ENCODE results near the gene LMO1.
A peak's percentile ranks its signal among the peaks of the same experiment; 100 is the strongest.

The LMO1 gene

DNA sequence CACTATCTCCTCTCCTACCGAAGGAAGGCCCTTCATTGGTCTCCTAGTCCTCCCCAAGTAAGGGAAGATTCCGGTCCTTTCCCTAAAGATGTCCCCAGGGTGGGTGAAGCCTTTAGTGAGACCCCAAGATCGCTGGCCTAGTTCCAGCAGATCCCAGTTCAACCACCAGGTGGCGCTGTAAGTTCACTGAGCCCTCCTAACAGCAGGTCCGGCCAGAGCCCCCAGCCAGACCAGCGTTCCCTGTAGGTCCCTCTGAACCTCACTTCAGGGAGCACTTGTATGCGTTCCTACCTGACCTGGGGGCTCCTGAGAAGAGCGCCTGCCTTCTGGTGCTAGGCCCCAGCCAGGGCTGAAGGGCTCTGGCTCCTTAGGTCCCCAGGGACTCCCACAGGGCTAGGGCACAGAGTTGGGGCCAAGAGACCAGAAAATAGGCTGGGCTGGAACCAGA lies 38.1 kb downstream of the LMO1 start:
- peak; percentile 87 for DNase-seq (ENCODE audit: low spot score)

DNA sequence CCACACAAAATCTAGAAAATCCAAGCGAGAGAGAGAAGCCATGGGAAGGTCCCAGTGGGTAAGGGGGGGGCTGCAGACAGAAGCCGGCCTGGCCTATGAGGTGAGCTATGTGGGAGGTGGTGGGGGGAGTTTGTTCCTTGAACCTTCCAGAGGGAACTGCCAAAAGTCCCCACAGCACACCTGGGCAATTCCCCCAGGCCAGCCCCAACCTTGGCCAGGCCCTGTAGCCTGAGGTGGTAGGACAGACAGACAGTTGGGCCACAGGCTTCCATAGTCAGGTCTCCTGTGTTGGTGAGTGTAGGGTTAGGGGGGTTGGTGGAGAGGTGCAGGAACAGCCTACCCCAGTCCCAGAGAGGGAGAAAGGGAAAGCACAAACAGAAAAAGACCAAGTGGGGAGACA lies 39.0 kb downstream of the LMO1 start:
- DNase-seq (ENCODE audit: low spot score): no peak

DNA sequence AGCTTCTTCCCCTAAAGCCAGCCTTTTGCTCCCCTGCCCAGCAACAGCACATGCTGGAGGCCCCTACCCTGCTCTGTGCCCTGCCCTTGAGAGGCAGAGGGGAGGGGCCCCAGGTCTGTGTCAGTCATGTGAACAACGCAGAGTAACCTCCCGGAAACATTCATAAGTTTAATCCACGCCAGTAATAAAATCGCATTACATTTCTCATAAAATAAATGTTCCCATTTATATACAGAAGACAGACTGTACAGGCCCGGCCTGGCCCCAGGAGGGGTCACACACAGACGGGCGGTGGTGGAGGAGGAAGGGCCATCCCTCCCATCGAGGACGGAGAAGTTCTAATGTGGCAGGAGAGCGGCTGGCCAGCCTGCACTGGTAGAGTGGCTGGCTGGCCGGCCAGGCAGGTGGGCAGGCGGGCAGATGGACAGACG lies 39.5 kb downstream of the LMO1 start:
- no peak for DNase-seq (ENCODE audit: low spot score)

DNA sequence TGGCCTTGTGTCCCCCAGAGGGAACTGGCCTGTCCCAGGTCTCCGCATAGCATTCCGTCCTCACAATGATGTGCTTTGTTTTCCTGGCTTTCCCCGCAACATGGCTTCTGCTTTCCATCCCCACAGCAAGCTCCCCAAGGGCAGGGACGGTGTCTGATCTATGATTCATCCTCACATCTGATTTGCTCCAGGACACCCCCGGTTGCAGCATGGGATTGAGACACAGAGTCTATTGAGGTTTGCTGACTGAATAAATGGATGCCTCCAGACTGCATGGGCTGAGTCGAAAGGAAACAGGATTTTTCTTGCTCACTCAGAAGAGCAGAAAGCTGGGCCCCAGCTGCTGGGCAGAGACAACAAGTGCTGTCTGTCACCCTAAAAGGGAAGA lies 40.2 kb downstream of the LMO1 start:
- peak; percentile 40 for DNase-seq (ENCODE audit: low spot score)

DNA sequence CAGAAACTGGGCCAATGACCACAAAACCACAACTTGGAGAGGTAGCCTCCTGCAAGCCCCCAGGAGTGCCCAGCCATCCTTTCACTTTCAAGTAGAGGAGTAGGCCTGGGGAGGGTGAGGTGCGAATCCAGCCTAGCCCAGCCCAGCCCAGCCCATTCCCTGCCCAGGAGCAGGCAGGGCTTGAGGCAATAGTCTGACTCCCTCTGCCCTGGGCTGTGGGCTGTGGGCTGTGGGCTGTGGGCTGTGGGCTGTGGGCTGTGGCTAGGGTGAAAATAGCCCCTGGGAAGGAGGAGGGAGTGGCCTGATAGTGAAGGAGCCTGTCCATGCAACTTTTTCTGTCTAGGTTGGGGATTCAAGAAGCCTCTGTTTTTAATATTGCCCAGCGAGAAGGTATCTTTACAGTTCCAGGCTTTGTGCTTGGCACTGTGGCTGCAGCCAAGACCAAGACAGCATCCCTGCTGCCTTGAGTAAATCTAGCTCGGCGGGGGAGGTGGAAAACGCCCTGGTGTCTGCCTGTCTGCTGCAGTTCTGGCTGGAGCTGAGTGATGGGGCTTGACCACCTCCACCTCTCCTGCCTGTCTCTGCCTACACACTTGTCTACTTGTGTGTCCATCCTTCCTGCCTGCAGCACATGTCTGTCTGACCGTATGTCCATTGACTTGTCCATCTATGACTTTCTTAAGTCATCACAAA lies 40.7 kb downstream of the LMO1 start:
- no peak for DNase-seq (ENCODE audit: low spot score)

DNA sequence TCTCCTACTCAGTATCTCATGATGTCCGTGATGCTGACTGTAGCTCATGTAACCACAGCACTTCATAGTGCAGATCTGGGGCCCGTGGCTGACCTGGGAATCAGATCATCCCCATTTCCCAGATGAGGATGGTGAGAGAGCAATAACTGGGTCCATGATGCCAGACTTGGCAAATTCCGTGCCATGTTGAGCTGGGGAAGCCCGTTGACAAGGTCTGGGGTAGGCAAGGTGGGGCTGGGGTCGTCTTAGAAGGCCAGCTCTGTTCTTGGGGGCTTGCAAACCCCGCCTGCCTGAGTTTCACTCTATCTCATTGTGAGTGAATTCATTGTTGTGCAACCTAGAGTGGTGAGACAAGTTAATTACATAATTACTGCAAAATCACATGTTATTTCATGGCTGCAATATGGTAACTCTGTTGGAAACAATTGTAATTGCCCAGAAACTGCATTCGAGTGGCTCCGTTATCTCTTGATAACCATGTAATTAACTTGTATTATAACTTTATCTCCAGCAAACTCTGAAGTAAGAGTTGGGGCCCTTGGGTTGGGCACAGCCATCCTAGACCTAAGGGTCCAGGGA lies 41.7 kb downstream of the LMO1 start:
- no peak for DNase-seq (ENCODE audit: low spot score)

DNA sequence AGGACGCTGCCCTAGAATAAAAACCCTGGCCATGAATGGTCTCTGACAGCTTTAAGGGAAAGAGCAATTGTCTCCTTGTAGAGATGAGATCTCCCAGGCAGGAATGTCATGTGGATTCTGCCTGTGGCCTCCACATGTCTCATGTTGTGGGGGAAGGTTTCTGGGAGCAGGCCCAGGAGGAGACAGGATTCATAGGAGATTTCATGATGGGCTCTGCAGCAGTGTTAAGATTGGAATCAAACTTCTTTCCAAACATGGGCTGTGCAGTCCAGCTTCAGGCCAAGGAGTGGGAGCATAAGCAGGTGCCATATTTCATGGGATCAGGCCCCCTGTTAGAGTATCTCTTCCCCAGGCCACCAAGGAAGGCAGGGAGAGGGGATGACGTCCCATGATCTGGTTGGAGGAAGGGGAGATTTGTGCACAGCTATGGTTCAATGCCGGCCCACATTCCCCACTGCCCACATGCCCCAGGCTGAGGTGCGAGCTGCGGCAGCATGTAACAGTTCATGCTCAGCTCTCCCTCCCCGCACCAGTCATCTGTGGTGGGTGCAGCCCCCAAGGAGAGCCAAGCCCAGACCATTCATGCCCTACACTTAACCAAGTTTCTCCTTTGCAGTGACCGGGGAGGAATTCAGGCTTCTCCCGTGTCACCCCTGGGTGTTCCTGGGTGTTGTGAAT lies 42.5 kb downstream of the LMO1 start:
- DNase-seq (ENCODE audit: low spot score): no peak

DNA sequence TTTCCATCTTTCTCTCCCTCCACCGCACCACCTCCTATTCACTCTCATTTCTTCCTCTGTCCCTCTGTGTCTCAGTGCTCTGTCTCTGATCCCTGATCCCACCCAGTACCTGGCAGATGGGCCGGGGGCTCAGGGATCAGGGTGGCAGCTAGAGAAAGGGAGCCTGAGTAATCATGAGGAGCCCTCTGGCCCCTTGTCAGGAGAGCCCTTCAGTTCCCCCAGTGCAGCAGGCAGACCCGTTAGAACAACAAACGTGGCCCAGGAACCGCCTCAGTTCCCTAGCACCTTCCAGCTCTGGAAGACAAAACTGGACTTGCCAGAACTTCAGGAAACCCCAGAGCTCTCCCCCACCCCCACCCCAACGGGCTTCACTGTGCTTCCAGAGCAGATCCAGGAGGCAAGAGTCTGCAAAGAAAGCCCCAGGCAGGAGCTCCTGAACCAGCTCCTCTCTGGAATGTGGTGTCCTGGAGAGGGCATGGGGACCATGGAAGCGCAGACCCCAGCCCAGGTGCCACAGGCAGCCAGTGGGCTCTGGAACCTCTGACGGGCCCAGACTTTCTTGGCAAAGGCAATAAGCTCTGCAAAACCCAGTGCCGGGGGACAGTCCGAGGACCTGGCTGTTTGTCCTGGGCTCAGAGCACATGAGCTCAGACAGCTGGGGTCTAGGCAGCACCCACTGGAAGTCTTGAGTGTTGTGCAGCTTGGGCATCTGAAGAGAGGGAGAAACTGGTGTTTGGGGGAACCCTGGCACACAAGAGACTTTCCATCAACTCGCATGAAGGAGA lies 43.2 kb downstream of the LMO1 start:
- no peak for DNase-seq (ENCODE audit: low spot score)

DNA sequence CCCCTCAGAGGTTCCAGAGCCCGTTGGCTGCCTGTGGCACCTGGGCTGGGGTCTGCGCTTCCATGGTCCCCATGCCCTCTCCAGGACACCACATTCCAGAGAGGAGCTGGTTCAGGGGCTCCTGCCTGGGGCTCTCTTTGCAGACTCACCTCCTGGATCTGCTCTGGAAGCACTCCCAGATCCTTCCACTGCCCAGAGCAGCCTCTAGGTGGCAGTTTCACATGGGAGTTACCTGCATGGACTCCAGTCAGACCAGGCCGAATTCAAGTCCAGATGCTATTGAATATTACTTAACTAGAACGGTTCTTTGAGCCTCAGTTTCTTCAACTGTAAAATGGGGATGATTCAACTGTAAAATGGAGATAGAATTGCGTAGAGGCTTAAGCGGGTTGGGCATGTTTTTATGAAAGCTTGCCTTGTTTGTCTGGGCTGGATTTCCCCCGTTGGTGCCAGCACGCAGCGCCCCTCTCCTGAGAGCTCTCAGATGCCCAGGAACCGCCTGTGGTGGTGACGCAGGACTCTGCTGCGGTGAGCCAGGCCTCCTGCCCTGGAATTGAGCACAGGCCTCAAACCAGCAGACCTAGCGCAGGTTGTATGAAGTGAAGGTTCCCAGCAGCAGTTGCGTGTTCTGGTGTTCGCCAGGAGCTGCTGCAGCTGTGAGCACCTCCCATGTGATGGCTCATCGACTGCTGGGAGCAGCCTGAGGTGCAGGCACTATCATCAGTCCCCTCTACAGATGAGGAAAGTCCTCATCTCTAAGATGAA lies 44.2 kb downstream of the LMO1 start:
- DNase-seq (ENCODE audit: low spot score): peak; percentile 73

DNA sequence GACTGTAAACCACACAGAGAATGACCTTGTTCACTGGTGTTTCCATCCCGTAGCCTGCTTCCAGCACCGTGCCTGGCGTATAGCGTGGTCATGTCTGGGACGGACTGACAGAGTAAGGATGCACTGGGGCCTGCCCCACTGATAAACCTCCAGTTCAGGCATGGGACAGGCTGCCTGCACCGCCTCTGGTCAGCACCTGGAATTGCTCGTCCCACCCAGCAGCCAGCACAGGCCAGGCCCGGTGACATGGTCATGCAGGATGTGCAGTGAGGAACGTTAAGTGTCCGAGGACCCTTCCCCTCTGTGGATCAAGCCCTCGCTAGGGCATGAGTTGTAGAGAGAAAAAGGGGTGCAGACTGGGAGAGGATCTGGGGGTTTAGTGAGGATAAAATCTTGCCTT lies 44.8 kb downstream of the LMO1 start:
- no peak for DNase-seq (ENCODE audit: low spot score)

DNA sequence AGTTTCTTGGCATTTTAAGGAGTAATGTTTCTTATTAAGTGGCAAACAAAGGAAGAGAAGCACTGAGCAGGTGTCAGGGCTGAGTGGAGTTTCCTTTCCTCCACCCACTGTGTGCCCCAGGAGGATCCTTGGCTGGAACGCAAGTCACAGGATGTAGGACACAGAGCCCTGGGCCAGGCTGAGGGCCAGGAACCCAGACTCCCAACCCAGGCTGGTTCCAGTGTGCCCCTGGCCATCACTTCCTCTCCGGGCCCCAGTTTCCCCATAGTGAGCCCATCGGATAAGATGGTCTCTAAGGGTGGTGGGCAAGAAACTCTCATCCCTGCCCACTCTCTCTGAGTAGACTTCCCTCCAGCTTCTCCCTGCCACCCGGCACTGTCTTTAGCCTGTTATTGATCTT lies 45.3 kb downstream of the LMO1 start:
- DNase-seq (ENCODE audit: low spot score): no peak

DNA sequence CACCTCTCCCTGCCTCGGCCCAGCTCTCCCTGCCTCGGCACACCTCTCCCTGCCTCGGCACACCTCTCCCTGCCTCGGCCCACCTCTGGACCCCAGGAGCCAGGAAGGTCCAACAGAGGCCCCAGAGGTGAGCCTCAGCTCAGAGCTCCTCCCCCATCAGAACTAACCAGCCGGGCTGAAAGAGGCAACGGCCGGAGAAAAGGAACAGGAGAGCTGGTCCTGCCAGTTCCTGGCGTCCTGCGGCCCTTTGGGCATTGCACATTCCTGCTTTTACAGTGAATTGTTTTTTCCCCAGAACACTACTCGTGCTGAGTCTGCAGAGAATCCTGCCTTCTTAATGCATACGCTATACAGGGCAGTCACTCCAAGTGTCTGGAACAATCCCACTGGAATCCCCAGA lies 45.8 kb downstream of the LMO1 start:
- DNase-seq (ENCODE audit: low spot score): no peak

DNA sequence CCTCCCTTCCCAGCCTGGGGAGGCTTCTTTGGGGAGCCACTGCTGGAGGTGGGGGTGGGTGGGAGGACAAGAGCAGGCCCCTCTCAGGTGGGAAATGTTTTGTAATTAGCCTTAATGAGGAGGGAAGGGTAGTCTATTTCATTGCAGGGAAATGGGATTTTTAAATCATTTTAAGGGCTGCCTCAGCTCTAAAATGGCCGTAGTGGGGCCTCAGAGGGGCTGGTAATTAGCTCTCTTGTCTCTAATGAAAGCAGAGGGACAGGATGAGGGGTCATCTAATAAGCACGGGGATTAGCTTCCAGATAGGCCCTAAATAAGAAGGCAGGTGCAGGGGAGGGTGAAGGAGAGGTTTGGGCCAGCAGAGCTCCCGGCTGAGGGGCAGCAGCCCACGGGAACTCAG lies 46.5 kb downstream of the LMO1 start:
- DNase-seq (ENCODE audit: low spot score): no peak

DNA sequence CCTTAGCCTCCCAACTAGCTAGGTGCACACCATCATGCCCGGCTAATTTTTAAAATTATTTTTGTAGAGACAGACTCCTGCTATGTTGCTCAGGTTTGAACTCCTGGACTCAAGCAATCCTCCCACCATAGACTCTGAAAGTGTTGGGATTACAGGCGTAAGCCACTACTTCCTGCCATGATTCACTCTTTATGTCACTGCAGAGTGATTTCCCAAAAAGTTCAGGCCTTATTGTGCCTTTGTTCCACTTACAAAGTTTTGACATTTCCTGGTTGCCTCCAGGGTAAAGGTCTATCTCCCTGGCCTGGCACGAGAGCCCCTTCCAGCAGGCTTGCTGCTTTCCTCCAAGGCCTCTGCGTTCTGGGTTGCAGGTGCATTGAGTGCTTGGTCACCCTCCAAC lies 50.3 kb downstream of the LMO1 start:
- DNase-seq (ENCODE audit: low spot score): no peak

DNA sequence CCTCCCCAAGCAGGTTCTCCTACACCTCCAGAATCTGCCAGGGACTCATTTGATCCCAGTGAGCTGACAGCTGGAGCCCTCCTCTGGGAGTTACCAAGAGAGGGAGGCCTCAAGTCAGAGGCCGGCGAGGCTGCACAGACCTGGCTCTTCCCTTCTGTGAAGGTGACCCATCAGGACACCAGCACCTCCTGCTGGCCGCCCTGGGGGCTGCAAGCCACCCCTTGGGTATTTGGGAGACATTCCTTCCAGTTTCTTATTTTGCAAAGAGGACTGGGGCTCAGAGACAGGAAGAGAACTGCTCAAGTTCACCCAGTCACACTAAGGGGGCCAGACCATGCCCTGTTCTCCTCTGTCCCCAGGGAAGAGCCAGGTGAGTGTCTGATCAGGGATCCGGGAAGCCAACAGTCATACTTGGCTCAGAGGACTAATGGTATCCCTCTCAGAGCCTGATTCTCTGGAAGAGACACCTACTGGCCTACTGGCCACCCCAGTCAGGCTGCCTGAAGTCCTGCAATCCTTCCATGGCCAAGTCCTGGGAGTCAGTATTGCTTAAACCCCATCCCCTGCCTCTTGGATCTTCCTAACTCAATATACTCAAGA lies 54.4 kb downstream of the LMO1 start:
- DNase-seq (ENCODE audit: low spot score): no peak

DNA sequence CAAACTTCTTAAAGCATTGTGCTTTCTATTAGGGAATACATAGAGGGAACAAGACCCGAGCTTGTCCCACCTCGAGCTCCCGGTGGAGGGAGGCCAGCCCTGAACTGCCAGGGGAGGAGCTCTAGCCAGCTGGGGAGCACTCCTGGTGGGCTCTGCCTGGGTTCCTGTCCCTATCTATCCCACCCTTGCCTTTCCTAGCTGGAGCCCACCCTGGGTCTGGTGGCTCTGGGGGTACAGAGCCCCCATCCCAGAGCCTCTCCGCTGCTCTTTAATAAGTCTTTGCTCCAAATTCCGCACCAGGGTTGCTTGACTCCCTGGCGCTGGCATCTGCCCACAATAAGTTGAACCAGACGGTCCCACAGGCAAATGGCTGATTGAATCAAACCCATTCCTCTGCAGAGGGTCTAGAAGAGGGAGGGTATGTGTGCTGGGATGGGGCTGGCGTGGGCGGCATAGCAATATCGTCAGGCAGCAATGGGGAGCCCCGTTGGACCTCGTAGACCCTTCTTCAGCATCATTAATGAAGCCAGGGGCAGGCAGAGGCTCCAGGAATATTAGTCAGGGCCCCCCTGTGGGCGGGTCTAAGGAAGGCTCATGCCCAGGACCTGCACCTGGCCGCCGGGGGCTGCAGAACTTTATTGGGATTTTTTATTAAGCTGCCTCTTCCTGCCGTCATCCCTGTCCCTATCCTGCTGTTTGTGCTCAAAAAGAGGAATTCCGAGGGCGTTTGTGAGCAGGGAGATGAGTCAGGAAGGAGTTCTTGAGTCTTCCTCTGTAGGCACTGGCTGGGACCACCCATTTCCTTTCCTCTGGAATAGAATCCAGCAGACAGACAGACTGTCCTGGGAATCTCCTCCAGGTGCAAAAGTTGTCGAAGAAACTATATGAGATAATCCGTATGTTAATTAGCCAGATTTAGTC lies 56.3 kb downstream of the LMO1 start:
- DNase-seq (ENCODE audit: low spot score): no peak

DNA sequence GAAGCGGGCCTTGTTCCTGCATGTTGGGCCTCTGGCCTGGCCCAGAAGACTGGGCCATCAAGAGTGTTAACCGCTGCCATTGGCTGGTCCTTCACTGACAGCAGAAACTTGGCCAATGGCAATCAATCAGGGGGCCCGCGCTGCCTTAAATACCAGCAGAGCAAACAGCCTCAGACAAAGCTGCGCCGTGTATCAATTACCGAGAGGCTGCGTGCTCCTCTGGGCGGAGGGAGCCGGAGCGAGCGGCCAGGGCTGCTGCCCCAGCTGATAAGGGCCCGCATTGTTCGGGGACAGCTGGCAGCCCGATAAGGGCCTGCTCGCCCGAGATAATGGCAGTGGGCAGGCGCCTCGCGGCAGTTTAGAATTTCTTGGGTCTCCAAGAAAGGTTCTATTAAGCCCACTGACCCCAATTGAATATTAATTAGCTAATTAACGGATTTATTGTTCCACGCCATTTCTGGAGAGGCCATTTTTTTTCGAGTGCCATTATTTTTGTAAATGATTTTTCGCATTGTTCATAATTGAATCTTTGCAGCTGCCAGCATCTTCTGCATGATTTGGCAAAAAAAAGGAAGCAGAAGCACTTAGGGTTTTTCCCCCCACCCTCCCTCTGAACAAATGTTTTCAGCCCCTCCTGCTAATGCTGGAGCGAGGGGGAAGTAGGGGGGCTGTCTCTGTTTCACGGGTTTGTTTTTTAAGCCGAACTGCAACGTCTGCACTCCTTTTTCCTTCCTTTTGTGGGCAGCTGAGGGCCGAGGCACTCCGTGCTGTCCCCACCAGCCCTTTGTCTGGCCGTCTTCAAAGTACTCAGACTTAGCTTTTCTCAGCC lies 57.2 kb downstream of the LMO1 start:
- no peak for DNase-seq (ENCODE audit: low spot score)

DNA sequence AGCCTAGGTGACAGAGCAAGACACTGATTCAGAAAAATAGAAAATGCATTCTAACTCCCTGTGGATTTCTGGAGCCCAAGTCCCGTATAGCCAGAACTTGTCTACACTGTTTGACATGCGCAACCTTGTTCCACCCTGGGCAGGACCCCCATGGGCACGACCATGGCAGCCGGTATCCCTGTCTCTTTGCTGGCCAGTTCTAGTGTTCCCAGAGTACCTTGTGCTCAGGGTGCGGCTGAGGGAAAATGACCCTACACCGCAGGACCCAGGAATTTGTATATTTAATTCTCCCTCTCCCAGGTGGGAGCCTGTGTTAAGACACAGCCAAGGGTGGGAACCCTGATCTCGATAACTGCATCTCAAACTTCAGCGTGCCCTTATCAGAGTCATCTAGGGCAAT lies 58.1 kb downstream of the LMO1 start:
- DNase-seq (ENCODE audit: low spot score): no peak

DNA sequence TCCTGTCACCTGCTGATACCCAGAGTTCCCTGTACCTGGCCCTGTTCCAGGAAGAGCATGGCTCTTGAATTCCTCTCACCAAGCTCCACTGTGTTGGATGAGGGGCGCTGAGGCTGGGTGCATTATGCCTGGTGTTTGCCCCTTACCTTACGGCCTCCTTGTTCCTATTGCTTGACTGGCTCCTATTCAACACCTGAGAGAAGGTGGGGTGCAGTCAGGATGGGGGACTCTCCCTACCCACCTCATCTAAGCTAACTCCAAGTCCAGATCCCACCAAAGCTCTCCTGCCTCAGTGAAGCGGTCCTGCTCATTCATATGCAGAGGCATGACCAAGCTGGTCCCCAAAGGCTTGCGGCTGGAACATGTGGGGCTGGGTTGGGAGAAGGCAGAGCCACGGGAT lies 59.1 kb downstream of the LMO1 start:
- DNase-seq (ENCODE audit: low spot score): no peak

DNA sequence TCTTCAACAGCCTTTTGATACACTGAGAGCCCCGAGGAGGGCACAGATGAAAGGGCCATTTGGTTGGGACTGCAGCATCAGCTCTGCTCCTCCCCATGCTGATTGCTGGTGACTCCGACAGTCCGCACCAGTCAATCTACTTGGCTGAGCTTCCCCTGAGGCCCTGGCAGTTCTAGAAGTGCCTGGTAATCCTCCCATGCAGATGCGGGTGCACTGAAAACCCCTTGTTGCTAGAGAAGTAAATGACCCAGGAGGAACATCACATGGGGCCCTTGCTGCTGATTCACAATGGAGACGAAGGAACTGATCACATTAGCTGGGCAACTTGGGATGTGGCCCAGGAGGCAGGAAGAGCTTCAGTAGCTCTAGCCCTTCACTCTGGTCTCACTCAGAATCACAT lies 59.7 kb downstream of the LMO1 start:
- no peak for DNase-seq (ENCODE audit: low spot score)

Data from AG20443 (cell line).